Kidney (tissue), 14 donors: ENCODE data around the gene FBF1. TPM values are rescaled to one million over a fixed set of nuclear protein-coding genes. Genes with fewer than 3 reads are reported as not detected.

Experiments
- DNase-seq, 5 donors: peaks; one replicate each; pipeline ENCODE4 v3.0.0-alpha.2; 2013 to 2020
- FAIRE-seq: peaks from 2 replicates; lab custom pipeline; 2012; peaks lifted over from hg19 to GRCh38; lab: Jason Lieb, UNC
- H3K27ac ChIP-seq, 2 donors: one replicate each; pipeline ENCODE4 v1.7.0; 2013; ENCODE audit warnings: low read depth in 2 of 2, low read length in 2 of 2, inconsistent platforms in 1 of 2
- H3K27me3 ChIP-seq: one replicate; pipeline ENCODE4 v1.7.1; 2013; ENCODE audit warnings: low read length, inconsistent platforms; ENCODE audit not compliant: control insufficient read depth, insufficient read depth
- H3K36me3 ChIP-seq, 3 donors: one replicate each; pipeline versions ENCODE4 v1.7.0 to v1.7.1; 2013; ENCODE audit warnings: low read length in 3 of 3, control low read depth in 1 of 3, inconsistent platforms in 1 of 3; ENCODE audit not compliant: insufficient read depth in 3 of 3, control insufficient read depth in 2 of 3
- H3K4me1 ChIP-seq, 3 donors: one replicate each; pipeline versions ENCODE4 v1.7.0 to v1.7.1; 2013; ENCODE audit warnings: low read length in 3 of 3, inconsistent platforms in 1 of 3, low read depth in 1 of 3; ENCODE audit not compliant: control insufficient read depth in 2 of 3, insufficient read depth in 2 of 3
- H3K4me3 ChIP-seq, 3 donors: one replicate each; pipeline versions ENCODE4 v1.7.0 to v1.8.1; 2013; ENCODE audit warnings: low read length in 3 of 3, control low read depth in 1 of 3, inconsistent platforms in 1 of 3
- H3K9ac ChIP-seq, 3 donors: one replicate each; pipeline versions ENCODE4 v1.7.0 to v1.7.1; 2013; ENCODE audit warnings: low read length in 3 of 3, control low read depth in 1 of 3, inconsistent platforms in 1 of 3
- H3K9me3 ChIP-seq, 3 donors: one replicate each; pipeline versions ENCODE4 v1.7.0 to v1.7.1; 2013; ENCODE audit warnings: low read length in 3 of 3, control low read depth in 1 of 3, inconsistent platforms in 1 of 3; ENCODE audit not compliant: control insufficient read depth in 2 of 3, insufficient read depth in 1 of 3
- CTCF ChIP-seq: IDR thresholded peaks from 3 replicates; pipeline ENCODE4 v1.5.1; 2012; ENCODE audit warnings: mild to moderate bottlenecking, moderate library complexity, borderline replicate concordance; ENCODE audit not compliant: insufficient read depth; ENCODE audit errors: extremely low read depth
- intact Hi-C: fragments of 100-400 bp; cut with DNase I; formaldehyde crosslinking; loops from one replicate; pipeline ENCODE4 v1.11.1; 2022
- polyA plus RNA-seq: library from polyadenylated mRNA; stranded (reverse); fragments of 350-450 nt; fragmentation: Illumina TruSeq; extraction: RNeasy Lipid Tissue Mini Kit (QIAGEN cat#74804); gene quantifications from one replicate; pipeline ENCODE4 v1.2.3, GENCODE V29; 2014; ENCODE audit warnings: low read depth, low replicate concordance; ENCODE audit not compliant: insufficient read depth
- total RNA-seq: library from RNA; stranded (reverse); fragmentation: NEBNext Ultra II Directional; extraction: Animal tissue kit (Norgen Biotek cat#: 25700); gene quantifications from one replicate; pipeline ENCODE4 v1.2.1, GENCODE V29; 2021
- donor health status: control.
- donor health status: control.
- donor health status: control.
- donor health status: control.
- donor health status: control.
- donor health status: DM: yes; HTN: yes; CAD: no.
- donor health status: Normal renal cell carcinoma (clear cell type).

Gene FBF1
- total and polyA plus RNA-seq, 2 donors from 2014 or later, result 5.7 to 11.5 TPM

- Histone ChIP-seq H3K9me3 (no peaks in the 10 kb centered on the region), H3K36me3 (peaks cover 2 to 26% (median 20%) of the 10 kb centered on the region in 3 donors), H3K9ac (no peak overlapping the region), H3K27me3 (no peaks in the 10 kb centered on the region), H3K27ac (no peak overlapping the region), H3K4me3 (no peak overlapping the region), H3K4me1 (peaks cover 0 to 4% (median 0%) of the 10 kb centered on the region in 3 donors)
- FAIRE-seq, result no peak
- DNase-seq, result no peak
- intact Hi-C loops, result no loop called here
- no peak for TF ChIP-seq CTCF
These were observed 2.6 kb upstream of the FBF1 start for GRCh38 chr17:75943491-75943890.

- FAIRE-seq (no peak), DNase-seq (no peak)
- TF ChIP-seq CTCF, result no peak
- Histone ChIP-seq H3K36me3 (peaks cover 0 to 17% (median 16%) of the 10 kb centered on the region in 3 donors), H3K27ac (no peak overlapping the region), H3K4me3 (no peak overlapping the region), H3K27me3 (no peaks in the 10 kb centered on the region), H3K4me1 (peaks cover 0 to 4% (median 0%) of the 10 kb centered on the region in 3 donors), H3K9me3 (no peaks in the 10 kb centered on the region), H3K9ac (no peak overlapping the region)
- intact Hi-C loops, result no loop called here
These were observed 1.6 kb upstream of the FBF1 start for GRCh38 chr17:75942473-75942872.

GRCh38 chr17:75941442-75941819 is 589 bp upstream of the FBF1 start:
- Histone ChIP-seq H3K4me3 (peak overlapping the region; percentile 51 to 81 (median 65)), H3K9ac (peak overlapping the region in 1 of 3 donors; percentile 47)

More at GRCh38 chr17:75941442-75941819, 589 bp upstream of the FBF1 start:
- no peaks in the 10 kb centered on the region for H3K27me3 ChIP-seq
- FAIRE-seq (no peak), DNase-seq (no peak)
- intact Hi-C loops, result no loop called here
- no peaks in the 10 kb centered on the region for H3K9me3 ChIP-seq
- H3K27ac ChIP-seq, result peak overlapping the region in 1 of 2 donors; percentile 28
- H3K4me1 ChIP-seq, result peaks cover 0 to 4% (median 0%) of the 10 kb centered on the region in 3 donors
- TF ChIP-seq CTCF, result no peak
- peaks cover 0 to 13% (median 10%) of the 10 kb centered on the region in 3 donors for H3K36me3 ChIP-seq
